Adrenal gland (tissue), 12 donors: Measurements from ENCODE around the gene PTH1R. TPM values are rescaled to one million over a fixed set of nuclear protein-coding genes. Genes with fewer than 3 reads are reported as not detected.

ENCODE experiments used
- DNase-seq, 7 donors: peaks; one replicate each; pipeline ENCODE4 v3.0.0-alpha.2; 2019 to 2020
- H3K27ac ChIP-seq, 5 donors: fragments of 200-600 bp; sonication (generic) in 4 of 5; 1 replicate in 3 of 5; 2 replicates in 2 of 5; pipeline versions ENCODE4 v1.5.1 to v1.8.0; 2016 to 2020; ENCODE audit warnings: mild to moderate bottlenecking in 1 of 5
- H3K27me3 ChIP-seq: fragments of 200-600 bp; 2 replicates; pipeline ENCODE4 v1.8.0; 2021
- H3K36me3 ChIP-seq, 2 donors: fragments of 200-600 bp; replicated peaks in 1 of 2; 1 replicate in 1 of 2; 2 replicates in 1 of 2; pipeline versions ENCODE4 v1.5.1 to v1.8.0; 2018 to 2022
- H3K4me1 ChIP-seq, 2 donors: fragments of 200-600 bp; replicated peaks in 1 of 2; 1 replicate in 1 of 2; 2 replicates in 1 of 2; pipeline versions ENCODE4 v1.5.1 to v1.8.0; 2018 to 2021
- H3K4me3 ChIP-seq, 4 donors: fragments of 200-600 bp; sonication (generic) in 3 of 4; one replicate each; pipeline ENCODE4 v1.5.1; 2016 to 2018
- H3K9me3 ChIP-seq, 3 donors: fragments of 200-600 bp; sonication (generic) in 1 of 3; replicated peaks in 1 of 3; 1 replicate in 2 of 3; 2 replicates in 1 of 3; pipeline versions ENCODE4 v1.5.1 to v1.8.0; 2016 to 2021
- POLR2A ChIP-seq, 2 donors: fragments of 450-650 bp; IDR thresholded peaks; one replicate each; pipeline ENCODE4 v1.6.1; 2017; ENCODE audit warnings: antibody characterized with exemption in 2 of 2, mild to moderate bottlenecking in 2 of 2, moderate library complexity in 1 of 2
- WGBS, 4 donors: extraction: QIAGEN DNeasy Blood & Tissue Kit in 2 of 4; methylation state at CpG; one replicate each; pipeline versions ENCODE4 v1.1.5 to v1.1.7; 2013 to 2017; 5-methylcytosine and 5-hydroxymethylcytosine counted together
- intact Hi-C, 2 donors: fragments of 100-400 bp; cut with DNase I; formaldehyde crosslinking; loops; one replicate each; pipeline versions ENCODE4 v1.14.1 to v1.15.0; 2022 to 2023
- polyA plus RNA-seq, 3 donors: library from polyadenylated mRNA; stranded (reverse); fragments of 200-250 nt in 2 of 3; fragments of 350-450 nt in 1 of 3; fragmentation: Illumina TruSeq in 1 of 3; extraction: RNeasy Lipid Tissue Mini Kit (QIAGEN cat#74804) in 1 of 3; gene quantifications; one replicate each; pipeline ENCODE4 v1.2.3, GENCODE V29; 2013 to 2014
- total RNA-seq, 9 donors: library from RNA; depleted of rRNA in 4 of 9; stranded (reverse); fragments of >200 nt in 4 of 9; fragments of 120-200 nt in 1 of 9; fragmentation: NEBNext Ultra II Directional in 1 of 9; extraction: Animal tissue kit (Norgen Biotek cat#: 25700) in 1 of 9; gene quantifications; one replicate each; pipeline versions ENCODE4 v1.1.0 to v1.2.4, GENCODE V29; 2013 to 2023
- TF ChIP-seq, protein P1 (sequence below), 6 experiments: fragments of 450-650 bp in 4 of 6; fragments of 200-600 bp in 2 of 6; sonication (generic) in 1 of 6; IDR thresholded peaks; 1 replicate in 5 of 6; 2 replicates in 1 of 6; pipeline versions ENCODE4 v1.5.1 to v1.8.0; 2016 to 2021; ENCODE audit warnings: antibody characterized with exemption in 6 of 6, mild to moderate bottlenecking in 2 of 6, moderate library complexity in 1 of 6
- donor health status: healthy with polysubstance abuse.
- donor health status: Bipolar disorder and iron deficiency.
- donor health status: DM: yes; HTN: yes; CAD: no.
- donor health status: DM: no; HTN: no; CAD: no.
- donor health status: DM: no; HTN: no; CAD: no.
- donor health status: DM: yes; HTN: yes; CAD: no.

The PTH1R gene
- total and polyA plus RNA-seq, 12 donors, result 10.0 to 1,399 (median 47.5) TPM

DNA sequence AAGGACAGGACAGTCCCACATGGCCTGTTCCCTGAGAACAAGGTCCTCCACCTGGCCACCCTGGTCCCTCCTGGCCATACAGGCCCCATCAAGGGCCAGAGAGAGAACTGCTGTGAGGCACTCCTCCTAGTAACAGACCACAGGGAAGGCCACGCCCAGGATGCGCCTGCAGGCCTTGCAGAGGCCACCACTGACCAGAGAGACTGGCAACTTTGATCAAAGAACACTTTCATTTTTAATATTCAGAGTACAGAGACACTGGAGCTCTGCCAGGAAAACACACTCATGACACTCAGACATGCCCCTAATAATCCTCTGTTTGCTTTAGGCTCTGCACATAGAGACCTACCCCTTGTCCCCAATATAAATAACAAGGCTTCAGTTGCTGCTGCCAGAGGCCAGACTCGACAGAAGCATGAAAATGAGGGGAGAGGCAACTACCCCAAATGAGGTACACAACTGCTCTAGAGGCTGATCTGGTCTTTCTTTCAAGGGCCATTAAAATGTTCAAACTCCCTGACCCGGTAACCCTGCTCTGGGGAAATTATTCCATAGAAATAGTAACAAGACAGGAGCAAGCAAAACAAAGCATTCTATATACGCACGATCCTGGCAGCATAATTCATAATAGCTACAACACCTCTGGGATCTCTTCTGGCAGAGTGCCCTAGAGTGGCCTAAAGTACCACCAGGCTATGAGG, 54.3 kb downstream of the PTH1R start:
- Histone ChIP-seq H3K36me3 (no peaks in the 10 kb centered on the region), H3K27me3 (no peaks in the 10 kb centered on the region), H3K9me3 (no peaks in the 10 kb centered on the region), H3K27ac (peak overlapping the region; percentile 72 to 86 (median 80)), H3K4me3 (no peak overlapping the region), H3K4me1 (peaks cover 68 to 96% of the 10 kb centered on the region in 2 donors)
- TF ChIP-seq, protein P1, sequence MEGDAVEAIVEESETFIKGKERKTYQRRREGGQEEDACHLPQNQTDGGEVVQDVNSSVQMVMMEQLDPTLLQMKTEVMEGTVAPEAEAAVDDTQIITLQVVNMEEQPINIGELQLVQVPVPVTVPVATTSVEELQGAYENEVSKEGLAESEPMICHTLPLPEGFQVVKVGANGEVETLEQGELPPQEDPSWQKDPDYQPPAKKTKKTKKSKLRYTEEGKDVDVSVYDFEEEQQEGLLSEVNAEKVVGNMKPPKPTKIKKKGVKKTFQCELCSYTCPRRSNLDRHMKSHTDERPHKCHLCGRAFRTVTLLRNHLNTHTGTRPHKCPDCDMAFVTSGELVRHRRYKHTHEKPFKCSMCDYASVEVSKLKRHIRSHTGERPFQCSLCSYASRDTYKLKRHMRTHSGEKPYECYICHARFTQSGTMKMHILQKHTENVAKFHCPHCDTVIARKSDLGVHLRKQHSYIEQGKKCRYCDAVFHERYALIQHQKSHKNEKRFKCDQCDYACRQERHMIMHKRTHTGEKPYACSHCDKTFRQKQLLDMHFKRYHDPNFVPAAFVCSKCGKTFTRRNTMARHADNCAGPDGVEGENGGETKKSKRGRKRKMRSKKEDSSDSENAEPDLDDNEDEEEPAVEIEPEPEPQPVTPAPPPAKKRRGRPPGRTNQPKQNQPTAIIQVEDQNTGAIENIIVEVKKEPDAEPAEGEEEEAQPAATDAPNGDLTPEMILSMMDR (IDR thresholded peaks at IDR 0.05), result no peak
- TF ChIP-seq POLR2A (IDR thresholded peaks at IDR 0.05), result peak in 1 of 2 donors; percentile 42
- 4 to 24% (median 20%) methylated on average over 4 to 6 of the region's 6 CpGs for WGBS, 4 donors
- peak in 6 of 7 donors; percentile 75 to 94 (median 84) for DNase-seq
- intact Hi-C loops, result no loop called here

DNA sequence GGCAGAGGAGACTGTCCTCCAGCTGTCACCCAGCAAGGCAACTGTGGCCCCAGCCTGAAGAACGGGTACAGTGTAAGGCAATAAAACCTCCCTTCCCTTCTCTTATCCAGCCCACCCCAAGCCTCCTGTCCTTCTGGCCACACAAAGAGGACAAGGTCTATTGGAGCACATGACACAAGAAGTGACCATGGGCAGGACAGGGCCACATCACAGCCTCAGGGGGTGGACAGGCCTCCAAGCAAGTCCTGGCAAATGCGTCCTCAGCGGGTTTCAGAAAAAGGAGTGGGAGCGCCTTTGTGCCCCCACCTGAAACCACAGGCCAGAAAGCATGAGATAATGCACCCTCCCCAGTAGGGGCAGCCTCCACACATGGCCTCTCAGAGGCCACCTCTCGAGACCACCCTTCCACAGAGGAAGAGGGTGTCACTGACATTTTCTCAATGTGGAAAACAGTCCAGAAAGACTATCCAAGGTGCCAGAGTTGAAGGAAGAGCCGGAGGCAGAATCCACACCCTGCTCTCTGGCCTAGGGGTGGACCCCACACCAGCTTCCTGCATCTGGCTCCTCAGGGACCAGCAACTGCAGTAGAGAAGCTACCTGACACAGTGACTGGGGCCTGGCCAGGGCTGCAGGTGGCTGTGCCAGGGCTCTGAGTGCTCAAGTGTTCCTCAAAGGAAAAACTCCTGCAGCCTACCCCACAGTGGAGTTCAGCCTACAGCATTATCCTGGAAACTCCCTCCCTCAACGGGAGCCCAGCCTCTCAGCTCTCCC, 55.1 kb downstream of the PTH1R start:
- 51 to 64% (median 52%) methylated on average over 7 of the region's 7 CpGs for WGBS, 4 donors

GRCh38 chr3:46933261-46933660, 55.7 kb downstream of the PTH1R start:
- H3K27ac ChIP-seq, result peak overlapping the region; percentile 72 to 86 (median 80)
- peaks cover 0 to 7% of the 10 kb centered on the region in 2 donors for H3K36me3 ChIP-seq
- no peak overlapping the region for H3K4me3 ChIP-seq
- H3K27me3 ChIP-seq, result no peaks in the 10 kb centered on the region
- intact Hi-C loops, result no loop called here
- no peak for TF ChIP-seq POLR2A (IDR thresholded peaks at IDR 0.05)
- TF ChIP-seq, protein P1 (IDR thresholded peaks at IDR 0.05), result no peak
- DNase-seq, result peak in 1 of 7 donors; percentile 18
- peaks cover 58 to 88% of the 10 kb centered on the region in 2 donors for H3K4me1 ChIP-seq
- 71 to 75% (median 73%) methylated on average over 6 of the region's 6 CpGs for WGBS, 4 donors
- no peaks in the 10 kb centered on the region for H3K9me3 ChIP-seq

More for the DNA sequence above, 55.1 kb downstream of the PTH1R start:
- Histone ChIP-seq H3K36me3 (peaks cover 0 to 7% of the 10 kb centered on the region in 2 donors), H3K4me1 (peaks cover 60 to 94% of the 10 kb centered on the region in 2 donors), H3K27me3 (no peaks in the 10 kb centered on the region), H3K9me3 (no peaks in the 10 kb centered on the region), H3K27ac (peak overlapping the region; percentile 72 to 86 (median 80)), H3K4me3 (no peak overlapping the region)
- peak in 3 of 7 donors; percentile 36 to 70 (median 49) for DNase-seq
- intact Hi-C loops, result no loop called here
- TF ChIP-seq, protein P1 (IDR thresholded peaks at IDR 0.05), result no peak
- TF ChIP-seq POLR2A (IDR thresholded peaks at IDR 0.05), result no peak

DNA sequence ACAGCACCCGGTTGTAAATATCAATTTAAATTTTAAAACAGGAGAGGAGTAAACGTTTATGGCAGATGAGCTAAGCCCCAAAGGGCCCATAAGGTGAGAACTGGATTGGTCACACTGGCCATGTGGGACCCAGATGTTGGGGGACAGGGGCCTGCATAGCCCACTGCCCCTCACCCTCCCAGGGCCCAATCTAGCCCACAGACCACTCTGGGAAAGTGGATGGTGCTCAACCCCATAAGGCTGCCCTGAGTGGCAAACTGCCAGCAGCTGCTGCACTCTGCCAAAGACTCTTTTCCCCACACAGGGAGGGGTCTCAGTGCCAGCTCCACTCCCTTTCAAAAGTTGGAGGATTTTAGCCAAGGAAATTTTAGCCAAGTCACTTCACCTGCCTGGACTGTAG, 56.6 kb downstream of the PTH1R start:
- Histone ChIP-seq H3K36me3 (peaks cover 0 to 7% of the 10 kb centered on the region in 2 donors), H3K27ac (peak overlapping the region; percentile 62 to 96 (median 73)), H3K4me1 (peaks cover 58 to 88% of the 10 kb centered on the region in 2 donors), H3K27me3 (no peaks in the 10 kb centered on the region), H3K4me3 (no peak overlapping the region), H3K9me3 (no peaks in the 10 kb centered on the region)
- intact Hi-C loops, result no loop called here
- TF ChIP-seq, protein P1 (IDR thresholded peaks at IDR 0.05), result no peak
- TF ChIP-seq POLR2A (IDR thresholded peaks at IDR 0.05), result no peak
- peak in 2 of 7 donors; percentile 1 to 57 for DNase-seq
- WGBS, 4 donors, result 43 to 70% (median 63%) methylated on average over 2 of the region's 2 CpGs
